Stimulated activated CD8-positive, alpha-beta memory T cell treated with anti-CD3 and anti-CD28 coated beads, Interleukin-15, amount 100 ng/mL, for 4 hours (primary cell): ENCODE measurements around the gene APOBEC3A.
A peak's percentile ranks its signal among the peaks of the same experiment; 100 is the strongest.
"Not testable (repeated sequence)": the region's sequence is repeated elsewhere in the genome, so short reads cannot be mapped to it uniquely, and the experiment has no call there.

Experiments used
- DNase-seq, 2 donors: peaks; one replicate each; pipeline ENCODE4 v3.0.0-alpha.2; 2020; ENCODE audit warnings: low read depth in 2 of 2

The APOBEC3A gene

DNA sequence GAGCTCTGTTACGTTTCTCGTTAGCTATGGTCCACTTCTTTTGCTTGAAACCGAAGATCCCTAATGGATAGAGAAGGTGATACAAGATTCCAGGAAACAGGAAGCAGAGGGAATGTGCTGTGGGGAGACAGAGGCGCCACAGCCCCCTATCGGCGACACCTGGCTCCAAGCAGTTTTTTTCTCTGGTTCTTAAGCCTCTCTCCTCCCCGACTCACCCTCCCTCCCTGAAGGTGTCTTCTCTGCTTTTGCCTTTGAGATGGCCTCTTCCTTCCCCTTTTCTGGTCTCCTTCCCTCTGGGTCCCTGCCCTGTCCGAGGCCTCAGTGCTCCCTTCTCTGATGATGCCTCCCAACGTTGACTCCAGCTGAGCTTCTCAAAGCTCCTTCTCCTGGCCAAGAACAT is 14.2 kb upstream of the APOBEC3A start:
- no peak for DNase-seq

DNA sequence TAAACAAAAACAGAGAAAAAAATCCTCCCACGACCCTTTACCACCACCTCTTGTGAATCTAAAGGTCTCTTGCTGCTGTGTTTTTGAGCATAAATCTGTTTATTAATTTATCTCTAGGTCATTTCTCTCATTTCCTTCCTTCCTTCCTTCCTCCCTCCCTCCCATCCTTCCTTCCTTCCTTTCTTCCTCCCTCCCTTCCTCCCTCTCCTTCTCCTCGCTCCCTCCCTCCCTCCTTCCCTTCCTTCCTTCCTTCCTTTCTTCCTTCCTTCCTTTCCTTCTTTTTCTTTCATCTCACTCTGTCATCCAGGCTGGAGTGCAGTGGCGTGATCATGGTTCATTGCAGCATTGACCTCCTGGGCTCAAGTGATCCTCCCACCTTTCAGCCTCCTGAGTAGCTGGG is 13.5 kb upstream of the APOBEC3A start:
- no peak for DNase-seq

DNA sequence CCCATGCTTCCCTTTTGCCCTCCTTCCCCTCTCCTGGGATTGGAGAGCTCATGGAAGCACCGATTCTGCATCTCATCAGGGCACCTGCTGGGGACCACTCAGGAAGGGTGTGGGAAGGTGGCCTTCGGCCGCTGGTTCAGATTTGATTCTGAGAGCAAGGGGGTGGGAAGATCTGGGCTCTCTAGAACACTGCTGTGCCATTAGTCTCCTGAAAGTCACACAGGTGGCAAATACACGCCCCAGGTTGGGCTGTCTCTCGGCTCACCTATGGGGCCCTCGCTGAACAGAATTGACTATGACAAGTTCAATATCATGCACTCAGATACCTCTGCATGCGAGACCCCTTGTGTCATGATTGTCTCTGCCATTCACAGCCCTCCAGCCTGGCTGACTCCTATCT is 12.8 kb upstream of the APOBEC3A start:
- DNase-seq: no peak

- DNase-seq: not testable (repeated sequence)
Measured at GRCh38 chr22:38945706-38946338, 11.6 kb upstream of the APOBEC3A start.

DNA sequence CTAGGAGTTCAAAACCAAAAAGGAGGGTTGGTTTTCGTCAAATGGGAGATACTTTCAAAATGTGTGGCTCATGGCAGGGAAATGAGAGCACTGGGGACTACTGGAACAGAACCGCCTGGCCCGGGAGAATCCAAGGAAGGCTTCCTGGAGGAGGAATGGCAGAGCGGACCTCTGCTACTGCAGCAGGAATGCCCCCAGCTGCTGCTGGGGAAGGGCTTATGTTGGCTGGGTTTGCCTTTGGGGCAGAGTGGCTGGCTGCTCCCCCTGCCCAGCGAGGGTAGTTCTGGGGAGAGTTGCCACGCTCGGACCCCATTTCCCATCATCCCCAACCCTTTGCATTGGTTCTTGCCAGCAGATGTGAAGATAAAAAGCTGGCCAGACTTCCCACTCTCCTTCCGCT is 10.6 kb upstream of the APOBEC3A start:
- no peak for DNase-seq

DNA sequence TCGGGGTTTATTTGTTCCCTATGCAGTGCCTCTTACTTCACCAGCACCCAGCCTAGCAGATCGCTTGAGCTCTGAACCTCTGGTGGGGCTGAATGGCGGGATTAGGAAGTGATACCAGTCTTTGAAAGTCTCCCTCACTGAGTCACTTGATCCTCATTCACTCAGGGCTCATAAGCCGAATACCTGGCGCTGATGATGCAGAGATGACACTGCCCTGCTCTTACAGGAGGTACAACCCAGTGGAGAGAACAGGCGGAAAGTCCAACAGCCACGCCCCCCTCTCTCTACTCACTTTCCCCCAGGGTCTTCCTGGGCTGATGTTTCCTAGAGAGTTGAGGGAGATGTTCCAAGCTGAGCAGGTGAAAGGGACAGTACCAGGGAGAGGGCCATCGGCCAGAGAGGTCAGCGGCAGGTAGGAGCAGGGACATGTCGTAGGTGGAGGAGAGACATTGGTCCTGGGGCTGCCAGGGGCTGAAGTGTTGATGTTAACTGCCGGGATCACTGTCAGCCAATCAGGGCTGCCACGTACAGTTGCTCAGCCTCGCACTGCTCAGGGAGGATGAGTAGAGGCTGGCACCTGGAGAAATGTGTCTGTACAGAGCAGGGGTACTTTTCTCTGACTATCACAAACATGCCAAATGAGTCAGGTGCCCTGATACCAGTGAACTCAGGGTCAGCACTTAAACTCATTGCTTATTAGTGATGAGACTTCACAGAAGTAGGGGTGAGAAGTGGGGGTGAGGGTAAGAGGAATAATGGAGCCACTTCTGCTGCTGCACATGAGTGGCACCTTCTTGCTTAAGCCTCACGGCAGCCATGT is 9.9 kb upstream of the APOBEC3A start:
- no peak for DNase-seq

- DNase-seq: no peak
Measured at GRCh38 chr22:38948181-38948940, 9.0 kb upstream of the APOBEC3A start.

DNA sequence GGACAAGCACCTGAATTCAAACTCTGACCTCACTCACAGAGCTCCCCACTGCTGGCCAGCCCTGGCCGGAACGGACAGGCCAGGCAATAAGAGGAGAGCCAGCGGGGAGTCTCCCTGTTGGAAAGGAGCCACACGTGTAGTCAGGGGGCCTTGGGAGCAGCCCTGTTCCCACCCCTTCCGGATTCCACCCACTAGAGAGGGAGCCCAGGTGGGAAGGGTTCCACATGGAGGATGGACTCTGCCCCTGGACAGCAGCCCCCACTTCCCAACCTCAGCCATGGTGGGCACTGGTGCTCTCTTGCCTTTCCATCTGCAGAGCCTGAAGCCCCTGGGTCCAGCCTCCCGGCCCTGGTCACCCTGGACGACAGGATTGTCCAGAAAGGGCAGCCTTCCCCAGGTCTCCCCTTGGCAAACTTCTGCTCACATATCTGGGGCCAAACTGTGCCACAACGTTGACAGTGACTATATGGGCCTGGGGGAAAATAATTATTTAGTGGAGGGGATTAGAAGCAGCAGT is 7.5 kb upstream of the APOBEC3A start:
- DNase-seq: no peak

GRCh38 chr22:38950527-38951295 is 6.7 kb upstream of the APOBEC3A start:
- no peak for DNase-seq

GRCh38 chr22:38951734-38952133 is 5.7 kb upstream of the APOBEC3A start:
- no peak for DNase-seq

DNA sequence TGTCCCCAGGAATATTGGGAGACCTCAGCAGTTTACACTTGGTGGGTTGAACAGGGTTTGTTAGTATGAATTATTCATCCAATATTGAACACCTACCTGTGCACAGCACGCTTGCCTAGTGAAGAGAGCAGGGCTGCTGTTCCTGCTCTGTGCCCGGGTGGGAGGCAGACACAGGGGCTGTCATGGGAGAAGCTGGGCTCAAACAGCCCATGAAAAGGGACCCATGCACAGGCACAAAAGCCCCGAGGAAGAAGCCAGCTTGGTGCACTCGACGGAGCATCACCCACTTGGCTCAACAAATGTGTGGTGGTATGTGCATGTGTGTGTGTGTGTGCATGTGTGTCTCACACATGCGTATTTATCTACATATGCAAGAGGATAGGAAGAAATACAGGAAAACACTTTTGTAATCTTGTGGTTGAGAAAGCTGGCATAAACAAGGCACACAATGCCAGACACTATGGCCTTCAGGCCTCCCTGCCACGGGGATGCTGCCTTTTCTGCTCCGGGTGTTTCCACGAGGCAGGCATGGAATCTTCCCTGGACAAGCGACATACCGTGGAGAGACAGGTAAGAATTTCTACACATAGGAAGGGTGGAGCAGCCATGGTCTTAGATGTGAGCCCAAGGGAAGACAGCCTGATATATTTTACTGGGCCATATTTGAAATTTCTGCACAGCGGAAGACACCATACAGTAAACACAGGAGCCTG is 5.0 kb upstream of the APOBEC3A start:
- DNase-seq: no peak

GRCh38 chr22:38953091-38953490 is 4.3 kb upstream of the APOBEC3A start:
- no peak for DNase-seq

- DNase-seq: peak in 1 of 2 donors; percentile 38
Measured at GRCh38 chr22:38953577-38954413, 3.6 kb upstream of the APOBEC3A start.

DNA sequence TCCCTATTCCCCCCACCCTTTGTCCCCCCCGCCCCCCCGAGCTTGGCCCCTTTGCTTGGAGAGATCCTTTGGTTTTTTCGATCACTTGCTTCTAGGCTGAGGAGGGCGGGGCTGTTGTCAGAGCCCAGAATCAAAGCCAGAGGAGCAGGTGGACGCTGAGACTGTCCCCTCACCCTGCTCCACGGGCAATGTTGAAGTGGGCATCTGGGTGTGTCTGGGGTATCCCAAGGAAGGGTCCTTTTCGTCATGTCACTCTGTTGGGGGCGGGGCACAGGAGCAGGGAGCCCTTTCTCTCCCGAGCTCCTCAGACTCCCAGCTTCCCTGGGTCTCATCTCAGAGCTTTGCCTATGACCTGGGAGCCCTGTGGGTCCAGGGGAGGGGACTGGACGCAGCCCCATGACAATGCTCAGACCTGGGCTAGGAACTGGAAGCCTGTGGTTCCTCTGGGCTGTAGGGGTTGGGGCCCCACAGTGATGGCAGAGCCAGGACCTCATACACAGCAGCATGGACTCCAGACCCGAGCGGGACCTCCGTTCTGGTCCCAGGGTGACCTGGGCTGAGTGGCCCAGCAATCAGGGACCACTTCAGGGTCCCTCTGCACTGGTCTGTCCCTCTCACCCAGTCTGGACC is 2.9 kb upstream of the APOBEC3A start:
- no peak for DNase-seq

DNA sequence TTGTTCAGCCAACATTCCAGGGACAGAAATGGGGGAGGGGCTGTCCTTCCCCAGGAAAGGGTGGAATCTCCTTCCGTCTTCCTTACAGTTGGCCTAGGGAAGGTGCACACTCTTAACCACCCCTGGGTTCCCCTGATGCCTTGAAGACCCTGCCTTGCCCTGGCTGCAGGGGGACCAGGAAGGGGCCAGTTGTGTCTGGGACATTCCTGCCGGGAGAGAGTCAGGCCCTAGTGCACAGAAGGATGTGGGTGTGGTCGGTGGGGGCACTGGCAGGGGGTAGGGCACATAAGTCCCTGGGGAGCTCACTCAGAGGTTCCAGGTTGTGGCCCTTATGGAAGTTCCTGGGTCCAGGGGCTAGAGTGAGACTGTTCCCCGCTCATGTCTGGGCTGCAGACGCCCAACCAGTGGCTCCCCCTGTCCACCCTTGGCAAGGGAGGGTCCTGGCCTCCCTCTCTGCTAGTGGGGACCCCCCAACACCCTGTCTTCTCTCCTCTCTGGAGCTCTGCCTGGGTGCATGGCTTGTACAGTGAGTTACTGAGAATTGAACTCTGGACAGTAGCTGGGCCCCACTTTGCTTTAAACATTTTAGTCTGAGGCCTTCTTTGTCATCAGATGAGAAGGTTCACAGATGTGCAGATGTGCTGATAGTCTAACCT is 2.0 kb upstream of the APOBEC3A start:
- DNase-seq: no peak

DNA sequence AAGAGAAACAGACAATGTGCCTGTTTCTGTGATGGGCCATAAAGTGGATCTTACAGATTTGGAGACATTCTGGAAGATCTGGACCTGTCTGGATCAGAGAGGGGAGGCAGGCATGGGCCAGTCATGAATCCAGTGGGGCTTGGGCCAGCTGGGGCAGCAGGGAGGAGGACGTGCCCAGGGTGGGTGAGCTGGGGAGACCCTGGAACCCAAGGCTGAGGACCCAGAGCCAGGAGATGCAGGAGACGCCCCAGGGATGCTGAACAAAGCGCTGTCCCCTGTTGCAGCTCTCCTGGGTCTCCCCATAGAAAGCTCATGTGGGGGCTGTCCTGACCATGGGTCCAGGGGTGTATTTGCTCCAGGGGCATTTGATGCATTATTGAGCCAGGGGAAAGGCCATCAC is 1.5 kb upstream of the APOBEC3A start:
- DNase-seq: no peak

- DNase-seq: no peak
Measured at GRCh38 chr22:38956551-38956950, 858 bp upstream of the APOBEC3A start.

GRCh38 chr22:38957808-38958650 is 620 bp downstream of the APOBEC3A start:
- DNase-seq: no peak
